8988T (cell line): ENCODE measurements around the gene GLIS1.

Experiments used
- DNase-seq: peaks from one replicate; pipeline ENCODE4 v3.0.0; 2011

Gene GLIS1

DNA sequence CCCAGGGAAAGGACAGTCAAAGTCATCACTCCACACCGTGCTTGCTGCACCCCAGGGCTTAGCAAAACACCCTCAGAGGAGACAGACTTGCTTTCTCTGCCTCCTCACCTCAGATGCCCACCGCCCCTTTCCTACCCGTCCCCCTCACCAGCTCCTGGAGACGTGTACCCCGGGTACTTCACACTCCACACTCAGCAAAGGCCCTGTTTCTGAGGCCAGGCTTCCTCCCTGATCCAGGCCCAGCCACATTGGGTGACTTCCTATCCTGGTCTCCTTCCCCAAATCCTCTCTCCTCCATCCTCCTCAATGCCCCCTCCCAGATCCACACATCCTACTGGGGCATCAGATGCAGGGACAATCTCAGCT lies 163.0 kb downstream of the GLIS1 start:
- no peak for DNase-seq

DNA sequence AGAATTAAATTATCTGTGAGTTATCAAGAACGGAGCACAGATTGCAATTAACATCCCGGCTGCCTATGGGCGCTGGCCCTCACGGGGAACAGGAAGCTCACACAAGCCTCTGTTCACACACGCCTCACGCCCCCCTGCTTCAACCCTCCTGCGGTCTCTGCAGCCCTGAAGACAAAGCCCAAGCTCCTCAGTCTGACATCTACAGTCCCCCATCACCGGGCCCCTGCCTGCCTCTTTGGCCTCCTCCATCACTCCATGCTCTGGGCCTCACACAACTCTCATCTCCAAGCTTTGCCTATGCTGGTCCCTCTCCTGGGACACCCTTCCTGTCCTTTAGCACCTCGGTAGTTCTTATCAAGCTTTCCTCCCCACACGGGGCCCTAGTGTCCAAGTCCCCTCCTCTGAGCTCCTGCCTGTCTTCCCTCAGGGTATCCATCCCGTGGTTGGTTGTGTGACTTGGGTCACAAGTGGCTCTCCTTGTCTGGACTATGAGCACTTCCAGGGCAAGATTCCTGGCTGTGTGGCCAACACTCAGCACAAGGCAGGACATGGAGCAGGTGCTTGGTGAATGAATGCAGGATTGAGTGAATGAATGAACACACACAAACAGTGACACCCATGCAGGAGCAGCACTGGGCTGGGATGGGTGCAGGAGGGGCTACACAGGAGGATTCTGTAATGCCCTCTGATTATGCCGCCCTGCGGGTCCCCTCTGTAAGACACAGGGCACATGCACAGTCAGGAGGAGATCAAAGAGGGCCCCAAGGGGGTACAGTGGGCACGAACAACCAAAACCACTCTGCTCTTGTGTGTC lies 163.6 kb downstream of the GLIS1 start:
- no peak for DNase-seq

DNA sequence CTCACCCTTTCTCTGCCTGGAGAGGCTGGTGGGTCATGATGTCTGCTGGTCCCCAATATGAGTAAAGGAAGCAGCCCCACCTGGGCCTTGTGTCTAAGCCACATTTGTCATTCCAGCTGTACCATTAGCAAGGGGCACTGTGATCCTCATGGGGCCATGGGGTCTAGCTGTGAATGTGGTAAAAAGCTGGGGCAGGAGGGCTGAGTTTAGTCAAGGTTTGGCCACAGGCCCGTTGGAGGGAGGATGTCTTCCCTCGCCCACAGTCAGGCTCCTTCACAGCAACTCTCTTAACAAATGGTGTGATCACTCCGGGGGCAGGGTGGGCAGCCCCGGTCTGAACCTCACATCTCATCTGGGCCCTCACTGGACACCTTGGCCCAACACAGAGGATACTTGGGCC lies 164.3 kb downstream of the GLIS1 start:
- no peak for DNase-seq

DNA sequence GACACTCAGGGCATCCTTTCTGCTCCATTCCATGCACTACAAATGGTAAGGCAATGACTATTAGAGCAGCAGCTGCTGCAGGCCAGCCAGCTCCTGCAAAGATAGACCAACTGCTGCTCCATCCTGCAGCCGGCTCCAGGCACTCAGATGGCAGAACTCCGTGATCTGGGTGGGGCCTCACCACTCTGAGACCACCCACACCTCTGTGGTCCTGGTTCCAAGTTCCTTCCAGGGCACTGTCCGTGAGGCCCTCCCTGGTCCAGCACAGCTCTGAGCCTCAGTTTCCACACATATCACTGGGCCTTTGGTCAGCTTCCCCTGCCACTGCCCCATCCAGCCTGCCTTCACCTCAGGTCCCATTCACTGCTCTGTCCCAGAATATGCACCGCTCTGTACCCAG lies 165.0 kb downstream of the GLIS1 start:
- DNase-seq, result no peak

DNA sequence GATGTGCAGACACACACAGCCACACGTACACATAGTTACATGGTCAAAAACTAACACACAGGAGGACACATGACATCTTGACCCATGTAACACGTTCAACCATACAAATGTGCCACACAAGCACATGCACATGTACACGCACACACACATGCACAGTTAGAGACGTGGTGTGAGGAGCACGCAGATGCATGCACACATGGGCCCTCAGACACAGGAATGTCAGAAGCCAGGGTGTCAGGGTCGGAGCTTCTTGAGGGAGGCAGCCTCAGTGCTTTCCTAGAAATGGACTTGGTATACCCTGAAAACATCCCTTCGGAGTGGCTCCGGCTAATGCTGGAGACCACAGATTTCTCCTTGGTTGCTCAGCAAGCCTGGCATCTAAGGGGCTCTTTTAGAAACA lies 165.4 kb downstream of the GLIS1 start:
- no peak for DNase-seq

DNA sequence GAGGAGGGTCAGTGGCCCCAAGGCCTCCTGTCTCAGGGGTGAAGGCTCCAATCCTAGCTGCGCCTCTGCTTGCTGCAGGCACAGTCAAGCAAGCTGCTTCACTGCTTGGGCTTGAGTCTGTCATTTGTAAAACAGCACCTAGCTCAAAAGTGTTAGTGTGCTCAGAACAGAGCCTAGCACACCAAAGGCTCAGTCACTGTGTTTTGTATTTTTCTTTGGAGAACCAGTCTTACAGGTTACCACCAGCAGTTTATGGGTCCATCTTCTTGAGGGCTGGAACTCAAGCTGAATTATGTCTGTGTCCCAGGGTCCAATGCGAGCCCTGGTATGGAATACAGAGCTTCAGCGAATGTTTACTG lies 166.2 kb downstream of the GLIS1 start:
- no peak for DNase-seq

DNA sequence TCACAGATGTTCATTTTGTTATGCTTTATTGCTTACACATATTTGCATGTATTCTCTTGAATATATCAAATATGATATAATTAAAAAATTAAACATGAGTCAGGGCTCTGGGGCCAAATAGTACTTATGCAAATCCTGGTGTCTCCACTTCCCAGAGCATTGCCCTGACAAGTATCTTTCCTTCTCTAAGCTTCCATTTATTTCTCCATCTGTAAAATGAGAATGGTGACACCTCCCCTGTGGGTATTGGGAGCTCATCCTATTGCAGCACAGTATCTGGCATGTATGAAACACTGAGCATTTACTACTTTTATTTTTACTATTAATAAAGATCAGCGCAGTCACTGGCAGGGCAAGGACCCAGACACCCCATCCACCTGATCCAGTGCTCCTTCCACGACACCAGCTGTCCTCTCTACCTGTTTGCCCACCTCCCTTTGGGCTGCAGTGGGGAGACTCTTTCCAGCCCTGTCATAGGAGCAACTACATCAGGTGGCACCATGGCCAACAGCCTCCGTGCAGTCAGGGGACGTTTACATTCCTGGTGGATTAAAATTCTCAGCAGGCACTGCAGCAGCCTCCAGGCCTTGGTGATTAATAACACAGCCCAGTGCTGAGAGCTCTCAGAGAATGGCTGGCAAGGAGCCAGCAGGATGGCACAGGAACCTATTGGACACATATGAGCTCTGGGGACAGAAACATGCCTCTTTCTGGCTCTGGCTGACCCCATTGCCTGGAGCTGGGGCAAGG lies 166.7 kb downstream of the GLIS1 start:
- no peak for DNase-seq

DNA sequence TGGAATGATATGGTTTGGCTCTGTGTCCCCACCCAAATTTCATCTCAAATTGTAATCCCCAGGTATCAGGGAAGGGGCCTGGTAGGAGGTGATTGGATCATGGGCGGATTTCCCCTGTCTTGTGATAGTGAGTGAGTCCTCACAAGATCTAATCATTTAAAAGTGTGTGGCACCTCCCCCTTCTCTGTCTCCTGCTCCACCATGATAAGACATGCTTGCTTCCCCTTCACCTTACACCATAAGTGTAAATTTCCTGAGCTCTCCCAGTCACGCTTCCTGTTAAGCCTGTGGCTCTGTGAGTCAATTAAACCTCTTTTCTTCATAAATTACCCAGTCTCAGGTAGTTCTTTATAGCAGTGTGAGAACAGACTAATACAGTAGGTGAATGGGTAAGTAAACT lies 170.4 kb downstream of the GLIS1 start:
- DNase-seq, result no peak

DNA sequence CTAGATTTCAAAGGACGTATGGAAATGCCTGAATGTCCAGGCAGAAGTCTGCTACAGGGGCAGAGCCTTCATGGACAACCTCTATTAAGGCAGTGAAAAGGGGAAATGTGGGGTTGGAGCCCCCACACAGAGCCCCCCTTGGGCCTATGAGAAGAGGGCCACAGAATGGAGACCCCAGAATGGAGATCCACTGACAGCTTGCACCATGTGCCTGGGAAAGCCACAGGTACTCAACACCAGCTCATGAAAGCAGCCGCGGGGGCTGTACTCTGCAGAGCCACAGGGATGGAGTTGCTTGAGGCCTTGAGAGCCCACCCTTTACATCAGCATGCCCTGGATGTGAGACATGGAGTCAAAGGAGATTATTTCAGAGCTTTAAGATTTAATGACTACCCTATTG lies 171.1 kb downstream of the GLIS1 start:
- DNase-seq, result no peak

DNA sequence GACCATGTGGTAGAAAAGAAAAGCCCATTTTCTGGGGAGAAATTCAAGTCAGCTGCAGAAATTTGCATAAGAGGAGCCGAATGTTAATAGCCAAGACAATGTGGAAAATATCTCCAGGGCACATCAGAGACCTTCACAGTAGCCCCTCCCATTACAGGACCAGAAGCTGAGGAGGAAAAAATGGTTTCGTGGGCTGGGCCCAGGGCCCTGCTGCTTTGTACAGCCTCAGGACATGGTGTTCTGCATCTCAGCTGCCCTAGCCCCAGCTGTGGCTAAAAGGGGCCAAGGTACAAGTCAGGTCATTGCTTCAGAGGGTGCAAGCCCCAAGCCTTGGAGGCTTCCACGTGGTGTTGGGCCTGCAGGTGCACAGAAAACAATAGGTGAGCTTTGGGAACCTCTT lies 171.5 kb downstream of the GLIS1 start:
- DNase-seq, result no peak

DNA sequence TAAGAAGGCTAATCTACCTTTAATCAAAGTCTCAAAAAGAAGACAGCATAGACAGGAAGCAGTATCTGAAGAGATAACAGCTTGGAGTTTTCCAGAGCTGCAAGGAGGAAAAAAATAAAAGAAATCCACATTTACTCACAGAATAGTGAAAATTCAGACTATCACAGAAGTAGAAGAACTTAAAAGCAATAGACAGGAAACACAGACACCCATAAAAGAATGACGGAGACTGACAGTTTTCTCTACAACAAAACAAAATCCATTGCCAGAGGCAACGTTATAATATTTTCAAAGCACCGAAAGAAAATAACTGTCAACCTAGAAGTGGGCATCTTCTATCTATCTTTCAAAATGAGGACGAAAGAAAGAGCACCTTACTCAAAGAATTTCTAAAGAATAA lies 175.4 kb downstream of the GLIS1 start:
- DNase-seq, result no peak

DNA sequence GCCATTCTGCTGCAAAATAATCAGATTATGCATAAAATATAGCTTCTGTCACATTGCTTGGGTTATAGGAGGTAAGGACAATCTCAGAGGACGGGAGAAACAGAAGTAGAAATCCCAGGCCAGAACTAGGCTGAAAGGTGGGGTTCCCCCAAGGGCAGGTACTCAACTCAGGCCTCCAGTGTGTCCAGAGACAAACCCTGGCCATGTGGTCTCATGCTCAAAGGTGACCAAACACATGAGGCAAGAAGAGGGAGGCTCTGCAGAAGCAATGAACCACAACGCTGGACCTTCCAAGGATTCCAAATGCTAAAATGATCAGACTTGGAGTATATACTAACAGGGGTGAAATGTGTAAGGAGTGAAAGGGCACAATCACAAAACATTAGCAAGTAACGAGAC lies 176.0 kb downstream of the GLIS1 start:
- no peak for DNase-seq

DNA sequence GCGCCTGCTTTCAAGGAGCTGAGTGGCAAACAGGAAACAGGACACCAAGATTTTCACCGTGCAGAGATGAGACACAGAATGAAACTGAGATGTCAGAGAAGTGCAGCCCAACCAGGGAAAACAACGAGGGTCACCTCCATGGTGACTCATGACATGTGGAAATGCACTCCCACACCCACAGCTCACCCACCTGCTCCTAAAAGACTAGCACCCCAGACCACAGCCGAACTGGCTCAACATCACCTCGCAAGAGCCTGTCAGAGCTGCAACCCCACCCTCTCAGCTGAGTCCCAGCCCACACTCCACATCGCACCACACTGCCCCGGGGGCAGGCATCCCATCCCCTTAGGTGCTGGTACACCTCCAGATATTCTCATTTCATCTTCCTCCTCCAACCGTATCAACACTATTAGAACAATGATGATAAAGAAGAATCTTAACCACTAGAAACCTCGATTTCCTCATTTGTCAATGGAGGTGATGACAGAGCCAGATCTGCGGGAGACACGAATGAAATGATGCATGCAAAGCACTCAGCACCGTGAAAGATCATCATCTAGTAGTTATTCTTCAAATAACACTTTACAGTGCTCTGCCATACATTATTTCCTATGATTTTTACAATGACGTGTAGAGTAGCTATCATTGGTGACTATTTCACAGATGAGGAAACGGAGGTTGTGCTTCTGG lies 176.5 kb downstream of the GLIS1 start:
- no peak for DNase-seq

DNA sequence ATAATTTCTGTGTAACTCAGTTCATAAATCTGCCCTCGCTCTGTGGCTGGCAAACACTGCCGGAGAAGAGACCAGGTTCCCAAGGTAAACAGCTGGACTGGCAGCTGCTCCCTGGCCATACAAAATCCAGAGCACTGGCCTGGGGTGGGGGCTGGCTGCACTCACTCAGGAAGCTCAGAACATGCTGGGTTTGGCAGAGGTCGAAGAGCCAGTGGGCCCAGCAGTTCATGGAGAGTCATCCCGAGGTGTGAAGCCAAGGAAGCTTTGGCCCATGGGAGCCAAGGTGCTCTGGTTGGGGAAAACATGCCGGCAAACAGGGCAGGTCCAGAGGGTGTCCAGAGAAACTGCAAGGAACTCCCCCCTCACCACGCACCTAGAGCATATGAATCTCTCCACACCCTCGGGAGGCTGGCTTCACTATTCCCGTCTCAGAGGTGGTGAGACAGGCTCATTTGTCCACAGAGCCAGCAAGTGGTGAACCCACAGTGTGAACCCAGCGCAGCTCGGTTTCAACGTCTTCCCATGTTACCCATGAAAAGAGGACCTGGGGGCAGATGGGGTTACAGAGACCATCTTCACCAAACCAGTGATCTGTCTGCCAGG lies 177.4 kb downstream of the GLIS1 start:
- DNase-seq, result no peak

DNA sequence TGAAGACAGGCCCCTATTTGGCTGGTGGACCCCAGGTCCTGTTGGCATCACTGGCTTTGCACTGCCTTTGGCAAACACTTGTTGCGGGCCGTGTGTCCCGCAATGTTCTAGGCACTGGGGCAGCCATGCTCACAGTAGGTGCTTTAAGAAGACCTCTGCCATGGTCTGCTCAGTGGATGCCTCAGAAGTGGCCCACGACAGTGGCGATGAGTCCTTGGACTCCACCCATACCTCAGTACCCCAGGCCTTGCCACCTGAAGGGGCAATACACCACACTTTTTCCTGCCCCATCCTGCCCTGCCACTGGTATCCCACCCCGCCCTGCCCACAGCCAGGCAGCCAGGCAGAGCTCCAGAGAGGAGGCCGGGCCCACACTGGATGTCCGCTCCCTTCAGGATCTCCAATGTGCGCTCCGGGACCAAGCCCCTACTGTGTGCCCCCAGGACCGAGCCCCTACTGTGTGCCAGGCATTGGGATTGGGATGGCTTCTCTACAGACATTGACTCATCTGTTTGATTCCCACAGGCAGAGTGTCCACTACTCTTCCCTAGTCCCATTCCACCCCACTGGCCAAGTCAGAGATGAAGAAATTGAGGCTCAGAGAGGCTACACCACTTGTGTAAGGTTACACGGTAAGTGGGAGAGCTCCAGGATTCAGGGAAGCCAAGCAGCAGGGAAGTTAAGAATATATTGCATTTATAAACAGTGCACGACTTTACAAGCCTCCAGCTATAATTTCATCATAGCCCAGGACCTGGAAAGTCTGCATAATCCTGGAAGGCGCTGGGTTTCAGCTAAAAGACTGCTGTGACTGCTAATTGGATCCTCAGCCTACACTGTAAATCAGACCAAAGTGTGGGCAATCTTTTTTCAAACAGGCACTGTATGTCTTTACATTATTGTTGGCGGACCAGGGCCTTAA lies 178.1 kb downstream of the GLIS1 start:
- DNase-seq, result no peak

DNA sequence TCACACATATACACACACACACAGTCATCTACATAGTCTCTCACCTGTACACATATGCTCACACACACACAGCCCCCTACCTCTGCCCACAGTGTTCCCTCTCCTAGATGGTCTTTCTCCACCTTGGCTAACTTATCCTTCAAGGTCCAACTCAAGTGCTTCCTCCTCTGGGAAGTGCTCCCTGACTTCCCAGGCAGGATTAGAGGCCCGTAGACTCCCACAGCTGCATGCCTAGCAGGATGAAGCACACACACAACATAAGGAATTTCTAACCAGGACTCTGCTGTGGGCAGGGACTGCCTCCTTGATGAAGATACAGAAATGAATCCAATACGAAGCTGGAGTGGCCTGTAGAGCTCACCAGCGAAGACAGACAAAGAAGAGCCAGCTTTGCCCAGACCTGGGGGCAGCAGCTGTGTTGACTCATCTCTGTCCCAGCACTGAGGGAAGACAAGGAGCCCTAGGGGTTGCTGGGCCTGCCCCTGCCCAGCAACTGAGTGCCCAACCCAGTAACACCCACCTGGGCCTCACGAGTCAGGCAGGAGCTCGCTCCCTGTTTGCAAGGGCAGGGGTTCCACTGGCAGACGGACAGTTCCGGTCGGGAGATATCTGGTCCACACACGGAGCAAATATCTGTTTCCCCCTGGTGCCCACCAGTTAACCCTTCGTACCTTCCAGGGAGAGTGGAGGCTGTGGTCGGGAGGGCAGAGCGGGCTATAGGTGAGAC lies 178.9 kb downstream of the GLIS1 start:
- no peak for DNase-seq

DNA sequence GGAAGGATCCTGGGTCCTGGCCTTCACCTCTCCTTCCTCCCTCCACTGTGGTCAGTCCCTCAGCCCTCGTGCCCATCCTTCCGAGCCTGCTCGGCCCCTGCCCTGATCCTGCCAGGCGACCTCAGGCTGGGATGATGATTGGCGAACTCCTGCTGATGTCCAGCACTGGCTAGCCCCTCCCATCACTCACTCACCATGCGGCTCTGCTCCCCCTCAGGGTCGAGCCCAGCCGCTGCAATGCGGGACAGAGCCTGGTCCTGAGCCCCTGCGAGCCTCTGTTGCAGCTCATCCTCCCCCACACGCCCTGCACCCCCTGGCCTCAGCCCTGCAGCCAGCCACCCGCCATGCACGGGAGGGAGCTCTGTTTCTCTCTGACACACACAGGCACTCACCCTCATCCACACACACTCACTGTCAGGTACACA lies 179.6 kb downstream of the GLIS1 start:
- no peak for DNase-seq

DNA sequence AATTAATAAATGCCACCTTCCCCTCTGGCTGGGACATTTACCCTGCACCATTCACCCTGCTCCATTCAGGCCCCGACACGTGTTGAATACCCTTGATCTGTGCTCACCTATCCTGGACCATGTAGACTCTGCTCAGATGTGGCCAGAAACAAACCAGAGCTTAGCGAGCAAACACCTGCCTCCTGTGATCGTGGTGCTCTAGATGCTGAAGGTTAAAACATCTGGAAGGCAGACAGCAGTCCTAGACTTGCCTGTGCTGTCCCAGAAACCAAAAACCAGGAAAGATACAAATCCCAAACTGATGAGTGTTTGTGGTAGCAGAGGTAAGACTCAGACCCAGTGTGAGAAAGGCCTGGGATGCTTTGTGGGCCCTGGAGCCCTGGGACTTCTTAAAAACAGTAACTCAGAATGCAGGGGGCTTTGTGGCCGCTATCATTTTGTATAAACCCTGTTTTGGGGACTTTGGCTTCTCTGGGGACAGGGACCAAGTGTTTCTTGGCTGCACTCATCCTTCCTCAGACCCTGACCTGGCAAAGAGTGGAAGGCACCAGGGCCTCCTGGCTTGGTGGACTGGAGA lies 180.1 kb downstream of the GLIS1 start:
- DNase-seq, result no peak

DNA sequence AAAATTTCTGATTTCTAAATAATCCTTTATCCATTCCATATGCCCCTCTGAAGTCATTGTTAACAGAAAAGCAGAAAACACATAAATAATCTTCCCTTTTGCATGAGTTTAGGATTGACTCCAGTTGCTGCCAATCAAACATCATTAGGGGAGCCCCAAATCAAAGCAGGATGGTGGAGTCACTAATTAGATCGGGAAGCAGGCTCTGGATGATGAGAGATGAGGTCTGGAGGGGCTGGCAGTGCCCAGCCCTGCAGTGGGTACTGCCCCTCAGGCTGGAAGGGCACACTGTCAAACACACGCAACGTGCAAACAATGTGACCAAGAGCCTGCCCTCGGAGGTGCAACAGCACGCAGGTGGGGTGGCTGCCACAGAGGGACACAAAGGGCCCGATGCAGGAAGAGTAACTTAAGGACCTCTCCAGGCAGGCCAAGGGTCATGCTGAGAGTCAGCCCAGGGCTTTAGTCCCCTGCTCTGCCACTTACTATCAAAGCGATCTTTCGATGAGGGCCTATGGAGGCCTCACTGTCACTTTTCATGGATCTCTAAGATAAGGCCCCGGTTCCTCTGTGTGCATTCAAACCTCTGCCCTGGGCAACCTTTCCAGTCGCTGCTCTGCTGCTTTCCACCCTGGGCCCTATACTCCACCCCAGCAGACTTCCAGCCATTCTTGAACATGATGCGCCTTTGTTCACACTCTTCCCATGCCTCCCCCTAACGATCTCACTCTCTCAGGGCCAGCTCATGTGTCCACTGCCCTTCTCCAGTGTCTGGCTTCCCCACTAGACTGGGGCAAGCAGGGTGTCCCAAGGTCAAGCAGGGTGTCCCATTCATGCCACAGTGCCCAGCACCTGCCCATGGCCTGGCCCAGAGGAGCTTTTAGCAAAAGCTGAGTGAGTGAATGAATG lies 180.9 kb downstream of the GLIS1 start:
- no peak for DNase-seq

DNA sequence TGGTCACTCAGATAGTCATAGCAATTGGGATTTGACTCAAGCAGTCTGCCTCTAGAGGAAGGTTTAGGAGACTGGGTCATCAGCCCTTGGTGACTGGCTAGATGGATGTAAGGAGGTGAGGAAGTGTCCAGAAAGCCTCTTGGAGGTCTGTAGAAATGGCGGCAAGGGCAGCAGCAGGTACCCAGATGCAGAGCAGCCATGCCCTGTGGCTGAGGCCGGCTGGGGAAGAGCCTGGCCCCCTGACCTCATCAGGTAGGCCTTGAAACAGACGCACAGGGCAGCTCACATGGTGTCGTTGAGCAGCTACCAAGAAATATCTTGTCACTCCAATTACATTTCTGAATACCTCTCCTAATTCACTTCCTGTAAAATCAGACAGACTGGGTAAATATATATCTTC lies 181.6 kb downstream of the GLIS1 start:
- no peak for DNase-seq
